Type B pancreatic cell (in vitro differentiated cells): ENCODE measurements around the gene TNFRSF13B. TPM values are rescaled to one million over a fixed set of nuclear protein-coding genes. Genes with fewer than 3 reads are reported as not detected.

ENCODE experiments used
- DNase-seq: peaks from one replicate; pipeline ENCODE4 v3.0.0; 2021; ENCODE audit warnings: mixed read lengths; ENCODE audit not compliant: unreplicated experiment; ENCODE audit errors: extremely low spot score
- H3K27ac Mint-ChIP-seq: 2 replicates; pipeline ENCODE4 v1.8.0; 2021; ENCODE audit warnings: mild to moderate bottlenecking, mixed read lengths
- H3K27me3 Mint-ChIP-seq: 2 replicates; pipeline ENCODE4 v1.8.0; 2021; ENCODE audit warnings: mixed read lengths
- H3K36me3 Mint-ChIP-seq: 2 replicates; pipeline ENCODE4 v1.8.0; 2021; ENCODE audit warnings: mixed read lengths
- H3K4me1 Mint-ChIP-seq: one replicate; pipeline ENCODE4 v1.8.0; 2021; ENCODE audit warnings: mixed read lengths; ENCODE audit not compliant: unreplicated experiment
- H3K4me3 Mint-ChIP-seq: 2 replicates; pipeline ENCODE4 v1.8.0; 2021; ENCODE audit warnings: mild to moderate bottlenecking, mixed read lengths
- H3K9me3 Mint-ChIP-seq: 2 replicates; pipeline ENCODE4 v1.8.0; 2021; ENCODE audit warnings: mixed read lengths
- CTCF ChIP-seq: fragments of 200-600 bp; sonication (generic); conservative IDR thresholded peaks from 2 replicates; pipeline ENCODE4 v1.5.0; 2021; ENCODE audit warnings: antibody characterized with exemption, mild to moderate bottlenecking
- total RNA-seq: library from RNA; stranded (reverse); gene quantifications from 2 replicates; pipeline ENCODE4 v1.2.1, GENCODE V29; 2021; ENCODE audit warnings: low replicate concordance

Gene TNFRSF13B
- total RNA-seq, 1 donor from 2014 or later: not detected

GRCh38 chr17:16954521-16954920, 17.4 kb downstream of the TNFRSF13B start:
- Mint-ChIP-seq H3K4me3 (no peak overlapping the region), H3K27ac (no peak overlapping the region), H3K36me3 (no peaks in the 10 kb centered on the region), H3K4me1 (no peaks in the 10 kb centered on the region), H3K27me3 (peaks cover 47% of the 10 kb centered on the region), H3K9me3 (no peaks in the 10 kb centered on the region)
- DNase-seq: no peak
- no peak for TF ChIP-seq CTCF

- Mint-ChIP-seq H3K4me1 (no peaks in the 10 kb centered on the region), H3K27me3 (peaks cover 50% of the 10 kb centered on the region), H3K4me3 (no peak overlapping the region), H3K9me3 (peaks cover 5% of the 10 kb centered on the region), H3K27ac (no peak overlapping the region), H3K36me3 (no peaks in the 10 kb centered on the region)
- TF ChIP-seq CTCF: no peak
- no peak for DNase-seq
Measured at GRCh38 chr17:16953841-16954240, 18.1 kb downstream of the TNFRSF13B start.

DNA sequence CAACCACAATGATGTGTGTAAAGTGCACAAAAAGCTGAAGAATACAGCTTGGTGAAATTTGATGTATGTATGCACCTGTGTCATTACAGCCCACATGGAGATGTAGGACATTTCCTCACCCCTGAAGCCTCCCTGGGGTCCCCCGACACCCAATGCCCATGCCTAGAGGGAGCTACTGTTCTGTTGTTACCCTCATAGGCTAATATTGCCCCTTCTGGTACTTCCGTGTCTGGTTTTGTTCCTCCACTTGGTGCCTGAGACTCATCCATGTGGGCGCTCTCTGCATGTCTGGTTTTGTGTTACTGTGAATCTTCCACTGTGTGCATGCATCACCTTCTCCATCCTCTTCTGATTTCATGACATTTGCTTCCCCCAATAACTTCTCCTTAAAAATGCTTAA, 18.6 kb downstream of the TNFRSF13B start:
- no peak for DNase-seq
- Mint-ChIP-seq H3K27ac (no peak overlapping the region), H3K4me1 (no peaks in the 10 kb centered on the region), H3K36me3 (no peaks in the 10 kb centered on the region), H3K9me3 (peaks cover 9% of the 10 kb centered on the region), H3K4me3 (no peak overlapping the region), H3K27me3 (peaks cover 46% of the 10 kb centered on the region)
- TF ChIP-seq CTCF: no peak

GRCh38 chr17:16952401-16952800, 19.5 kb downstream of the TNFRSF13B start:
- H3K4me3 Mint-ChIP-seq: no peak overlapping the region
- peaks cover 9% of the 10 kb centered on the region for H3K9me3 Mint-ChIP-seq
- H3K4me1 Mint-ChIP-seq: no peaks in the 10 kb centered on the region
- DNase-seq: no peak
- no peaks in the 10 kb centered on the region for H3K36me3 Mint-ChIP-seq
- peaks cover 45% of the 10 kb centered on the region for H3K27me3 Mint-ChIP-seq
- H3K27ac Mint-ChIP-seq: no peak overlapping the region
- TF ChIP-seq CTCF: no peak

DNA sequence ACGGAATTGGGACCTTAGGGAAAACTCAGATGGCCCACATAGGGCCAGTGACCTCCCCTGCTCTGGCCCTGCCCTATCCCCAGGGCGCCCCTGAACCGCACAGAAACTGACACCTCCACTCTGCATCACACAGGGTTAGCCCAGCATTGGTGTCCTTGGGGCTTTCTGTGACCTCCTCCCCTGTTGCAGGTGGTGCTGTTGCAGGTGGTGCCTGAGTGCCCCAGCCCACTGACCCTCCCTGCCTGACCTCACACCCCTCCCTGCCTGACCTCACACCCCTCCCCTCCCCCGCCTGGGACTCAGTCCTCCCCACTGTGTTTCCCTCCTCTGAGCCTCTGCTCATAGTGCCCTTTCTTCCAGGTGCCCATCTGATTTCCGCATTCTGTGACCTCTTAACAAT, 21.4 kb downstream of the TNFRSF13B start:
- no peak for TF ChIP-seq CTCF
- Mint-ChIP-seq H3K27me3 (peaks cover 37% of the 10 kb centered on the region), H3K9me3 (peaks cover 9% of the 10 kb centered on the region), H3K36me3 (no peaks in the 10 kb centered on the region), H3K27ac (no peak overlapping the region), H3K4me1 (no peaks in the 10 kb centered on the region), H3K4me3 (no peak overlapping the region)
- no peak for DNase-seq
